AG04449 (cell line): ENCODE measurements around the gene DYNC1I2.

Experiments
- CTCF ChIA-PET: fragments of 350-600 bp; formaldehyde crosslinking; extraction: SDS; loops from one replicate; lab custom pipeline; 2021; ENCODE audit warnings: antibody characterized with exemption; lab: Yijun Ruan, JAX
- POLR2A ChIA-PET: fragments of 400-600, 350-600 bp; formaldehyde crosslinking; extraction: SDS; loops from one replicate; lab custom pipeline; 2020; ENCODE audit warnings: antibody characterized with exemption, inconsistent platforms; lab: Yijun Ruan, JAX
- DNase-seq: peaks from one replicate; pipeline ENCODE4 v3.0.0-alpha.2; 2010; ENCODE audit warnings: low read depth, low spot score
- H3K4me3 ChIP-seq: 2 replicates; pipeline ENCODE4 v1.5.1; 2011; ENCODE audit warnings: low read depth, mild to moderate bottlenecking, control low read depth, low read length
- CTCF ChIP-seq: IDR thresholded peaks from one replicate; pipeline ENCODE4 v1.5.1; 2011; ENCODE audit warnings: mild to moderate bottlenecking, moderate library complexity, low read length, control low read depth, inconsistent platforms; ENCODE audit not compliant: insufficient read depth; ENCODE audit errors: missing control alignments

Gene DYNC1I2

GRCh38 chr2:171688129-171688465 lies 828 bp downstream of the DYNC1I2 start:
- TF ChIP-seq CTCF: no peak
- H3K4me3 ChIP-seq: peak overlapping the region; percentile 86
- POLR2A ChIA-PET: interaction anchor here (0.7 kb wide), 2 partner anchors 23 to 117 kb away, joined by 3 read pairs; no protein-coding TSS in a partner anchor
- DNase-seq: no peak
- CTCF ChIA-PET: interaction anchor here (1.7 to 3.7 kb wide), 6 partner anchors 10 to 115 kb away, joined by 4 to 24 read pairs (median 10); no protein-coding TSS in a partner anchor

- CTCF ChIA-PET: interaction anchor here (1.3 to 5.2 kb wide), 7 partner anchors 10 to 421 kb away, joined by 4 to 54 read pairs (median 7); no protein-coding TSS in a partner anchor
- TF ChIP-seq CTCF: no peak
- POLR2A ChIA-PET: no interaction called here
- H3K4me3 ChIP-seq: no peak overlapping the region
- no peak for DNase-seq
Observed at GRCh38 chr2:171692331-171692730, 5.1 kb downstream of the DYNC1I2 start.

GRCh38 chr2:171702781-171703556 lies 15.7 kb downstream of the DYNC1I2 start:
- no peak overlapping the region for H3K4me3 ChIP-seq
- DNase-seq: no peak
- ChIA-PET CTCF (interaction anchor here (0.6 to 12.8 kb wide), 21 partner anchors 9 to 763 kb away, joined by 3 to 355 read pairs (median 5); partner anchors contain the start of genes DLX2 and DYNC1I2), POLR2A (interaction anchor here (0.5 kb wide), 1 partner anchor 58 kb away, joined by 3 read pairs; no protein-coding TSS in a partner anchor)
- no peak for TF ChIP-seq CTCF

GRCh38 chr2:171703574-171704347 lies 16.5 kb downstream of the DYNC1I2 start:
- DNase-seq: no peak
- POLR2A ChIA-PET: no interaction called here
- CTCF ChIA-PET: interaction anchor here (0.6 to 12.8 kb wide), 33 partner anchors 8 to 762 kb away, joined by 3 to 355 read pairs (median 4); partner anchors contain the start of gene DLX2
- no peak overlapping the region for H3K4me3 ChIP-seq
- peak; percentile 28 for TF ChIP-seq CTCF

- no peak overlapping the region for H3K4me3 ChIP-seq
- peak; percentile 14 for TF ChIP-seq CTCF
- CTCF ChIA-PET: interaction anchor here (0.6 to 12.8 kb wide), 38 partner anchors 8 to 777 kb away, joined by 3 to 355 read pairs (median 4); partner anchors contain the start of genes DLX2 and HAT1
- POLR2A ChIA-PET: no interaction called here
- DNase-seq: no peak
Observed at GRCh38 chr2:171706152-171706803, 19.0 kb downstream of the DYNC1I2 start.
